Activated CD4-positive, alpha-beta memory T cell treated with anti-CD3 and anti-CD28 coated beads for 36 hours (primary cell): ENCODE results near the gene CFAP54. TPM values are rescaled to one million over a fixed set of nuclear protein-coding genes. Genes with fewer than 3 reads are reported as not detected.

Experiments used
- CTCF ChIA-PET: fragments of 350-600 bp; sonication (Branson Sonifier 250); formaldehyde crosslinking; loops from one replicate; lab custom pipeline; 2021; ENCODE audit warnings: antibody characterized with exemption, inconsistent platforms; lab: Charles Lee
- POLR2A ChIA-PET: fragments of 350-600 bp; sonication (Branson Sonifier 250); formaldehyde crosslinking; loops from one replicate; lab custom pipeline; 2021; ENCODE audit warnings: antibody characterized with exemption; lab: Charles Lee
- DNase-seq: peaks from one replicate; pipeline ENCODE4 v3.0.0-alpha.2; 2020
- H3K27ac Mint-ChIP-seq: one replicate; pipeline ENCODE4 v1.8.0; 2021; ENCODE audit warnings: mixed read lengths
- H3K27me3 Mint-ChIP-seq: one replicate; pipeline ENCODE4 v1.8.0; 2021; ENCODE audit warnings: mixed read lengths
- H3K36me3 Mint-ChIP-seq: one replicate; pipeline ENCODE4 v1.8.0; 2021; ENCODE audit warnings: mixed read lengths
- H3K4me1 Mint-ChIP-seq: one replicate; pipeline ENCODE4 v1.8.0; 2021; ENCODE audit warnings: low read depth, mixed read lengths
- H3K4me3 Mint-ChIP-seq: one replicate; pipeline ENCODE4 v1.8.0; 2021; ENCODE audit warnings: mild to moderate bottlenecking, mixed read lengths
- H3K9me3 Mint-ChIP-seq: one replicate; pipeline ENCODE4 v1.8.0; 2021; ENCODE audit warnings: mixed read lengths
- intact Hi-C: fragments of 100-400 bp; cut with micrococcal nuclease; formaldehyde crosslinking; loops from one replicate; pipeline ENCODE4 v1.15.1; 2023
- total RNA-seq, 2 experiments: library from RNA; stranded (reverse); gene quantifications; one replicate each; pipeline ENCODE4 v1.2.3, GENCODE V29; 2021

Gene CFAP54
- total RNA-seq, 2 experiments from 2014 or later: 0.31 to 0.33 TPM

GRCh38 chr12:96814200-96814599 is 324.8 kb downstream of the CFAP54 start:
- H3K4me3 Mint-ChIP-seq: no peak overlapping the region
- DNase-seq: no peak
- H3K9me3 Mint-ChIP-seq: no peaks in the 10 kb centered on the region
- no peak overlapping the region for H3K27ac Mint-ChIP-seq
- no peaks in the 10 kb centered on the region for H3K36me3 Mint-ChIP-seq
- intact Hi-C loops: no loop called here
- no peaks in the 10 kb centered on the region for H3K27me3 Mint-ChIP-seq
- ChIA-PET POLR2A (no interaction called here), CTCF (no interaction called here)
- no peaks in the 10 kb centered on the region for H3K4me1 Mint-ChIP-seq

- ChIA-PET POLR2A (no interaction called here), CTCF (no interaction called here)
- H3K9me3 Mint-ChIP-seq: peaks cover 5% of the 10 kb centered on the region
- no peaks in the 10 kb centered on the region for H3K4me1 Mint-ChIP-seq
- H3K4me3 Mint-ChIP-seq: no peak overlapping the region
- intact Hi-C loops: loop anchor here (5.0 kb wide), 1 partner anchor 99 kb away; no protein-coding TSS in a partner anchor
- no peaks in the 10 kb centered on the region for H3K36me3 Mint-ChIP-seq
- no peak overlapping the region for H3K27ac Mint-ChIP-seq
- H3K27me3 Mint-ChIP-seq: peaks cover 1% of the 10 kb centered on the region
- no peak for DNase-seq
Measured at GRCh38 chr12:96821592-96821991, 332.2 kb downstream of the CFAP54 start.

- intact Hi-C loops: loop anchor here (5.0 kb wide), 1 partner anchor 100 kb away; no protein-coding TSS in a partner anchor
- POLR2A ChIA-PET: no interaction called here
Measured at GRCh38 chr12:96822641-96823040, 333.3 kb downstream of the CFAP54 start.

DNA sequence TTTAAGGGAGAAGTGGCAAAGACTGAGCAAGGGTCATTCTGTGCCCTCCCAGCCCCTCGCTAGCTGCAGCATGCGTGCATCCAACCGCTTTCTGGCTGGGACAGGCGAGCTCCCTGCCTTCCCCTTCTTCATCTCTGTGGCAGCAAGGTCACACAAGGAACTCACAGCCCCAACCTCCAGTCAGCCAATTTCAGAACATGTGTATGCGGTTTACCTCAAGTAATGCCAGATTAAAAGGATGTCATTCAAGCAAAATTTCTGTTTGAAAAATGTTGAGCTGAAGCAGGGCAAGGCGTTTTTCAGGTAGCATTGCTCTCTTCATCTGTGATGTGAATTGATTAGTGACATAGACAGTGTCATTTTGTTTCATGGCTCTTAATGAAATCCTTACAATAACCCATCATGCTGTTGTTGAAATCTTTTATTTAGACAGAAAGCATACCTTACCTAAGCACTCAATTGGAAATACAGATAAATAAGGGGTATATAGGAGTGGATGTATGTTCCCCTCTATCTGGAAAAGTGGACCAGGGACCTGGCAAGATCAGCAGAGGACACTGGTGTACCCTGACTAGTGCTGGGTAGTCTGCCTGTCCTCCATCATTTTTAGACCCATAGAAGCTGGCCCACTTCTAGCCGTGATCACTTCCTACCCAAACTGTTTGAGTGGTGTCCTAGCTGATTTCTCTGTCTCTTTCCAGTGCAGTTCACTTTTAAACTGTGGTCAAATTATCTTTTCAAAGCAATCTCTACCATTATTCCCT is 334.9 kb downstream of the CFAP54 start:
- ChIA-PET CTCF (no interaction called here), POLR2A (no interaction called here)
- intact Hi-C loops: loop anchor here (5.0 kb wide), 1 partner anchor 102 kb away; no protein-coding TSS in a partner anchor
- H3K4me1 Mint-ChIP-seq: no peaks in the 10 kb centered on the region
- peaks cover 1% of the 10 kb centered on the region for H3K27me3 Mint-ChIP-seq
- DNase-seq: no peak
- no peak overlapping the region for H3K27ac Mint-ChIP-seq
- H3K4me3 Mint-ChIP-seq: no peak overlapping the region
- H3K36me3 Mint-ChIP-seq: no peaks in the 10 kb centered on the region
- peaks cover 5% of the 10 kb centered on the region for H3K9me3 Mint-ChIP-seq

More at GRCh38 chr12:96822641-96823040, 333.3 kb downstream of the CFAP54 start:
- no peak for DNase-seq
- no peaks in the 10 kb centered on the region for H3K36me3 Mint-ChIP-seq
- CTCF ChIA-PET: no interaction called here
- no peak overlapping the region for H3K4me3 Mint-ChIP-seq
- H3K9me3 Mint-ChIP-seq: peaks cover 5% of the 10 kb centered on the region
- H3K27me3 Mint-ChIP-seq: peaks cover 1% of the 10 kb centered on the region
- H3K4me1 Mint-ChIP-seq: no peaks in the 10 kb centered on the region
- H3K27ac Mint-ChIP-seq: no peak overlapping the region

DNA sequence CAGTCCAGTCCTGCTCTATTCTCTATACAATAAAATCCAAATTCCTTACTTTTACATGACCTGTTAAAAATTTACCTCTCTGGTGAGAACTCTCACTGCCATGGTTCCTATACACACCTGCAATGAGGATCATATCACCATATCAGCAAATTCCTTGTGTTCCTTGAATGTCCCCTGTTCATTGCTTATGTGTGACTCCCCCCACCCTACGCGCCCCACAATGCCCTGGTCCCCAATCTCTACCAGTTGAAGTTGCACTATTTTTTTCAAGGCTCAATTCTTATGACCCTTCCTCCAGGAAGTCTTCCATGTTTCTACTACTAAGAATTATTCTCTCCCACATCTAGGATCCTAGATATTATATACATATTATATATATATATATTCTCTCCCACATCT is 335.5 kb downstream of the CFAP54 start:
- H3K36me3 Mint-ChIP-seq: no peaks in the 10 kb centered on the region
- ChIA-PET CTCF (no interaction called here), POLR2A (no interaction called here)
- H3K4me1 Mint-ChIP-seq: no peaks in the 10 kb centered on the region
- H3K9me3 Mint-ChIP-seq: peaks cover 1% of the 10 kb centered on the region
- no peaks in the 10 kb centered on the region for H3K27me3 Mint-ChIP-seq
- intact Hi-C loops: loop anchor here (5.0 kb wide), 3 partner anchors 62 to 253 kb away; no protein-coding TSS in a partner anchor
- H3K27ac Mint-ChIP-seq: no peak overlapping the region
- peak; percentile 13 for DNase-seq
- H3K4me3 Mint-ChIP-seq: no peak overlapping the region

DNA sequence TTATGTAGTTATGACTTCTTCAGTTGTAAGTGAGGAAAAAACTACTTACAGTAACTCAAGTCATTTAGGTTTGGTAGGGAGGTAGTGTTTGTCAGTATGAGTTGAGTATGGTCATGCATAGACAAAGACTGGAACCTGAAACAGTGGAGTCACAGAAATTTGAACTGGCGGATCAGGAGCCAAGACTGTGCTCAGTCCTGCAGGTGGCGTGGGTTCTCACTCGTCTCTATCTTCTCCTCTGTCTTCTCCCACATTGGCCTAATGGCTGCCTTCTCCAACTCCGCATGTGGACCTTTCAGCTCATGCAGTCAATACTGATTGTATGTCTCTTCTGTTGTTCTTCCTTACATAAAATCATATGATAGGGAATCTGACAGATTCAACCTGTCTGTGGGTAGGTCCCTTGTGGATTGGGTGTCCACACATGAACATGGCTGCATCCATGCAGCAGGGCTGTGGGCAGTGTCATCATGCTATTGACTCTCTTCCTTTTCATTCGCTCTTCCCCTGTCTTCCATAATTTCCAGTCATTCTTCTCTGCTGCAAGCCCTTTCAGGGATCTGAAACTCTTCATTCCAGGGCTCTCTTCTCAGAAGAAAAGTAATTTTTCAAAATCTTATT is 338.9 kb downstream of the CFAP54 start:
- ChIA-PET CTCF (no interaction called here), POLR2A (no interaction called here)
- Mint-ChIP-seq H3K36me3 (no peaks in the 10 kb centered on the region), H3K27me3 (no peaks in the 10 kb centered on the region), H3K9me3 (no peaks in the 10 kb centered on the region), H3K4me3 (no peak overlapping the region), H3K4me1 (no peaks in the 10 kb centered on the region), H3K27ac (no peak overlapping the region)
- DNase-seq: peak; percentile 31
- intact Hi-C loops: loop anchor here (5.0 kb wide), 2 partner anchors 59 to 256 kb away; no protein-coding TSS in a partner anchor

DNA sequence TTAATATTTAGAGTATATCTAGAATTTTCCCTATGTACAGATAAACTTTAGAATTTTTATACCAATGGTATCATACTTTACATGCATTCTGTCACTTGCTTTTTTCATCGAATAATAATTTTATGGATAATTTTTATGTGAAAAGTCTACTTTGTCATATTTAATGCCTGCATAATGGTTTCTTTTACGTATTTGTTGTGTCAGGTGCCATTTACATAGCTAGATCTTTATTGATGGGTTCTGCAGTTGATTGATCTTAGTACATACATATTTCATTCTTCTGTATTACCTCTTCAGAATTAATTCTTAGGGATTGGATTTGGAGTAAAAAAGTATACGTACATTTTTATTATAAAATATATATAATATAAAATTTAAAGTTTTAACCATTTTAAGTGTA is 340.0 kb downstream of the CFAP54 start:
- Mint-ChIP-seq H3K9me3 (no peaks in the 10 kb centered on the region), H3K4me1 (no peaks in the 10 kb centered on the region), H3K27ac (no peak overlapping the region), H3K4me3 (no peak overlapping the region), H3K27me3 (no peaks in the 10 kb centered on the region), H3K36me3 (no peaks in the 10 kb centered on the region)
- intact Hi-C loops: loop anchor here (1.0 to 5.0 kb wide), 3 partner anchors 36 to 257 kb away; no protein-coding TSS in a partner anchor
- no peak for DNase-seq
- ChIA-PET CTCF (no interaction called here), POLR2A (no interaction called here)

- H3K27me3 Mint-ChIP-seq: no peaks in the 10 kb centered on the region
- CTCF ChIA-PET: no interaction called here
Measured at GRCh38 chr12:96831346-96831745, 342.0 kb downstream of the CFAP54 start.

DNA sequence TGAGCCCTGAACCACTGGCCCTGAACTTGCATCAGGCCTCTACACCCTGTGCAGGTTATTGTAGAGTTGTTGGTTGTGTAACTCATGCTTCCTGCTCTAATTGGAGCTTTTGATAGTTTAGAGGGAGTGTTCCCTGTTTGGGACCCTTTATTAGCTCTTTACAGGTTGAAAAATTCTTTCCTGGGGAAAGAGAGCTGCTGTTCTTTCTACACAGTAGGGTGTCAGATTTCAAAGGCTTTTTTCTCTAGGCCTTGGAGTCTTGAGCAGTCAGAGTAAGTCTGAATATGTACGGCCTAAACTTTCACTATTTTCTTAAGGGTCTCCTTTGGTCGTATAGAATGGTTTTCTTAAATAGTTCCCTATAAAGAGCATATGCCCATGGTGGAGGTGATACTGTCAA is 356.9 kb downstream of the CFAP54 start:
- Mint-ChIP-seq H3K27ac (no peak overlapping the region), H3K4me1 (no peaks in the 10 kb centered on the region), H3K27me3 (peaks cover 7% of the 10 kb centered on the region), H3K4me3 (no peak overlapping the region), H3K36me3 (no peaks in the 10 kb centered on the region), H3K9me3 (no peaks in the 10 kb centered on the region)
- POLR2A ChIA-PET: no interaction called here
- DNase-seq: no peak
- intact Hi-C loops: no loop called here
- CTCF ChIA-PET: no interaction called here

More at GRCh38 chr12:96831346-96831745, 342.0 kb downstream of the CFAP54 start:
- Mint-ChIP-seq H3K27ac (no peak overlapping the region), H3K36me3 (no peaks in the 10 kb centered on the region), H3K4me1 (no peaks in the 10 kb centered on the region), H3K4me3 (no peak overlapping the region), H3K9me3 (no peaks in the 10 kb centered on the region)
- intact Hi-C loops: no loop called here
- POLR2A ChIA-PET: no interaction called here
- DNase-seq: no peak

- Mint-ChIP-seq H3K27ac (no peak overlapping the region), H3K9me3 (no peaks in the 10 kb centered on the region), H3K4me3 (no peak overlapping the region), H3K36me3 (no peaks in the 10 kb centered on the region), H3K27me3 (peaks cover 6% of the 10 kb centered on the region), H3K4me1 (no peaks in the 10 kb centered on the region)
- ChIA-PET CTCF (no interaction called here), POLR2A (no interaction called here)
- no peak for DNase-seq
- intact Hi-C loops: no loop called here
Measured at GRCh38 chr12:96850676-96851075, 361.3 kb downstream of the CFAP54 start.

DNA sequence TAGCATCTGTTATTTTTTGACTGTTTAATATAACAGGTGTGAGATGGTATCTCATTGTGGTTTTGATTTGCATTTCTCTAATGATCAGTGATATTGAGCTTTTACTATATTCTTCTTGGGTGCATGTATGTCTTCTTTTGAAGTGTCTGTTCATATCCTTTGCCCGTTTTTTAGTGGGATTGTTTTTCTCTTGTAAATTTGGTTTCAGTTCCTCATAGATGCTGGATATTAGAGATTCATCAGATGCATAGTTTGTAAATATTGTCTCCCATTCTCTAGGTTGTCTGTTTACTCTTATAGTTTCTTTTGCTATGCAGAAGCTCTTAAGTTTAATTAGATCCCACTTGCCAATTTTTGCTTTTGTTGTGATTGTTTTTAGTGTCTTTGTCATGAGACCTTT is 368.8 kb downstream of the CFAP54 start:
- H3K27me3 Mint-ChIP-seq: peaks cover 14% of the 10 kb centered on the region
- ChIA-PET CTCF (no interaction called here), POLR2A (no interaction called here)
- intact Hi-C loops: no loop called here
- no peak overlapping the region for H3K27ac Mint-ChIP-seq
- no peak overlapping the region for H3K4me3 Mint-ChIP-seq
- peaks cover 6% of the 10 kb centered on the region for H3K9me3 Mint-ChIP-seq
- no peaks in the 10 kb centered on the region for H3K4me1 Mint-ChIP-seq
- no peaks in the 10 kb centered on the region for H3K36me3 Mint-ChIP-seq
- DNase-seq: no peak

DNA sequence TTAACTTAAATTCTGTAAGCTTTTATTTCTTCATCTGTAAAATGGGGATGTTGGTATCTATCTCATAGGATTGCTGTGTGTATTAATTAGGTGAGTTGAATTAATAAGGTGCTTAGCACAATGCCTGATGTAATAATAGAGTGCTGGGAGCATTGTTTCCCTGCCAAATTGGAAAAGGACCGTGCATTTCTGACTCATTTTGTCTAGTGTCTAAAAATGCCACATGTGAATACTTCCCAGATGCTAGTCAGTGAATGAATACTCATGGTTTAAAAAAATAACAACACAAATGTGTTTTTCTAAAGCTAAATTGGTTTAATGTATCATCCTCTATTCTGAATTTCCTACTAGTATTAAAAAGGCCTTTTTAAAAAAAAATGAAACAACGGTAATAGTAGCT is 372.3 kb downstream of the CFAP54 start:
- Mint-ChIP-seq H3K4me3 (no peak overlapping the region), H3K9me3 (peaks cover 5% of the 10 kb centered on the region), H3K27me3 (peaks cover 27% of the 10 kb centered on the region), H3K4me1 (no peaks in the 10 kb centered on the region), H3K27ac (no peak overlapping the region), H3K36me3 (no peaks in the 10 kb centered on the region)
- DNase-seq: no peak
- intact Hi-C loops: no loop called here
- ChIA-PET CTCF (no interaction called here), POLR2A (no interaction called here)
